ENCODE measurements around the gene UQCRC2.

DNA sequence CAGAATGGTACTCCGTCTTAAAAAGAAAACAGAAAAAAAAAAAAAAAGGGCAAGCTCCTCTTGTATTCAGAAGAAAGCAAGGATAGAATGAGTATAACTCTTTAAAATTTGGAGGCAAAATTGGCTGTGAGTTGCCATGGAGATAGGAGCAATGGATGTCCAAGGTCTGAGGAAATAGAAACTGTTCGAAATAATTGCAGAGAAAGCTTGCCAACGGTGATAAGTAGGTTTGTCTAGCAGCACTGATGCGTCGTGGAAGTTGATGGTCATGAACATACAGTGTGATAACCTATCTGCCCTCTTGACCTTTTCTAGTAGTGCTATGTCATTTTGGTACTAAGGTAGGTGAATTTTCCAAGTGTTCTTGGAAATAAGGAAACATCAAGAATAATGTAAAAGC is 57.7 kb downstream of the UQCRC2 start:
- TF ChIP-seq, protein P1, sequence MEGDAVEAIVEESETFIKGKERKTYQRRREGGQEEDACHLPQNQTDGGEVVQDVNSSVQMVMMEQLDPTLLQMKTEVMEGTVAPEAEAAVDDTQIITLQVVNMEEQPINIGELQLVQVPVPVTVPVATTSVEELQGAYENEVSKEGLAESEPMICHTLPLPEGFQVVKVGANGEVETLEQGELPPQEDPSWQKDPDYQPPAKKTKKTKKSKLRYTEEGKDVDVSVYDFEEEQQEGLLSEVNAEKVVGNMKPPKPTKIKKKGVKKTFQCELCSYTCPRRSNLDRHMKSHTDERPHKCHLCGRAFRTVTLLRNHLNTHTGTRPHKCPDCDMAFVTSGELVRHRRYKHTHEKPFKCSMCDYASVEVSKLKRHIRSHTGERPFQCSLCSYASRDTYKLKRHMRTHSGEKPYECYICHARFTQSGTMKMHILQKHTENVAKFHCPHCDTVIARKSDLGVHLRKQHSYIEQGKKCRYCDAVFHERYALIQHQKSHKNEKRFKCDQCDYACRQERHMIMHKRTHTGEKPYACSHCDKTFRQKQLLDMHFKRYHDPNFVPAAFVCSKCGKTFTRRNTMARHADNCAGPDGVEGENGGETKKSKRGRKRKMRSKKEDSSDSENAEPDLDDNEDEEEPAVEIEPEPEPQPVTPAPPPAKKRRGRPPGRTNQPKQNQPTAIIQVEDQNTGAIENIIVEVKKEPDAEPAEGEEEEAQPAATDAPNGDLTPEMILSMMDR (conservative IDR thresholded peaks at IDR 0.05 in 1 of 2, IDR thresholded peaks at IDR 0.05 in 1 of 2; ENCODE audit: low read depth in 1 of 2, low read length in 2 of 2): no peak
- no peak for TF ChIP-seq EZH2 (IDR thresholded peaks at IDR 0.05; ENCODE audit: low read length, missing control alignments)
